D341Med (cell line): ENCODE results near the gene BRICD5.

Experiments
- DNase-seq: peaks from one replicate; pipeline ENCODE4 v3.0.0; 2012; ENCODE audit warnings: low spot score

BRICD5 gene

GRCh38 chr16:2199095-2199494, 11.6 kb downstream of the BRICD5 start:
- DNase-seq, result no peak

- no peak for DNase-seq
These were observed 12.4 kb downstream of the BRICD5 start for GRCh38 chr16:2198283-2198682.

GRCh38 chr16:2197765-2198164, 12.9 kb downstream of the BRICD5 start:
- no peak for DNase-seq

GRCh38 chr16:2196981-2197511, 13.6 kb downstream of the BRICD5 start:
- no peak for DNase-seq

GRCh38 chr16:2196162-2196980, 14.3 kb downstream of the BRICD5 start, which contains the start of gene CASKIN1:
Gene CASKIN1, minus strand, starts transcription at chr16:2196605. Its CDS starts 173 bp downstream, at chr16:2196432.
- DNase-seq, result peak; percentile 81

- DNase-seq, result peak; percentile 60
These were observed 15.1 kb downstream of the BRICD5 start for GRCh38 chr16:2195322-2196161.

- peak; percentile 68 for DNase-seq
These were observed 15.8 kb downstream of the BRICD5 start for GRCh38 chr16:2194852-2195321.

- no peak for DNase-seq
These were observed 16.4 kb downstream of the BRICD5 start for GRCh38 chr16:2194166-2194834.

- DNase-seq, result no peak
These were observed 19.3 kb downstream of the BRICD5 start for GRCh38 chr16:2191446-2191706.

GRCh38 chr16:2190659-2191445, 19.8 kb downstream of the BRICD5 start:
- peak; percentile 58 for DNase-seq

GRCh38 chr16:2190002-2190658, 20.5 kb downstream of the BRICD5 start:
- DNase-seq, result no peak

- no peak for DNase-seq
These were observed 21.3 kb downstream of the BRICD5 start for GRCh38 chr16:2189252-2189893.

GRCh38 chr16:2188395-2188794, 22.3 kb downstream of the BRICD5 start:
- DNase-seq, result no peak

- no peak for DNase-seq
These were observed 23.5 kb downstream of the BRICD5 start for GRCh38 chr16:2187212-2187611.

GRCh38 chr16:2186505-2186904, 24.2 kb downstream of the BRICD5 start:
- DNase-seq, result no peak

- DNase-seq, result no peak
These were observed 24.6 kb downstream of the BRICD5 start for GRCh38 chr16:2186064-2186463.

GRCh38 chr16:2184962-2185361, 25.7 kb downstream of the BRICD5 start:
- no peak for DNase-seq

- no peak for DNase-seq
These were observed 26.3 kb downstream of the BRICD5 start for GRCh38 chr16:2184346-2184745.

- DNase-seq, result no peak
These were observed 27.0 kb downstream of the BRICD5 start for GRCh38 chr16:2183671-2184070.

GRCh38 chr16:2181952-2182351, 28.7 kb downstream of the BRICD5 start:
- DNase-seq, result no peak
